Tibial artery (tissue), 4 donors: ENCODE measurements around the gene LYAR.

Experiments used
- DNase-seq, 2 donors: peaks; one replicate each; pipeline ENCODE4 v3.0.0-alpha.2; 2019
- H3K27ac ChIP-seq, 2 donors: fragments of 200-600 bp; sonication (generic) in 1 of 2; 1 replicate in 1 of 2; 2 replicates in 1 of 2; pipeline ENCODE4 v1.5.1; 2018 to 2019; ENCODE audit warnings: mild to moderate bottlenecking in 1 of 2
- H3K27me3 ChIP-seq, 2 donors: fragments of 200-600 bp; sonication (generic) in 1 of 2; one replicate each; pipeline versions ENCODE4 v1.5.1 to v1.6.0; 2016 to 2019
- H3K36me3 ChIP-seq, 3 donors: fragments of 200-600 bp; sonication (generic) in 2 of 3; one replicate each; pipeline ENCODE4 v1.5.1; 2016 to 2019; ENCODE audit warnings: mild to moderate bottlenecking in 2 of 3
- H3K4me1 ChIP-seq, 4 donors: fragments of 200-600 bp; sonication (generic) in 2 of 4; 1 replicate in 3 of 4; 2 replicates in 1 of 4; pipeline ENCODE4 v1.5.1; 2016 to 2019
- H3K4me3 ChIP-seq, 2 donors: fragments of 200-600 bp; sonication (generic) in 1 of 2; 1 replicate in 1 of 2; 2 replicates in 1 of 2; pipeline ENCODE4 v1.5.1; 2018 to 2019; ENCODE audit warnings: mild to moderate bottlenecking in 2 of 2
- H3K9me3 ChIP-seq, 3 donors: fragments of 200-600 bp; sonication (generic) in 1 of 3; one replicate each; pipeline ENCODE4 v1.5.1; 2016 to 2019
- intact Hi-C: fragments of 100-400 bp; cut with DNase I; formaldehyde crosslinking; loops from one replicate; pipeline ENCODE4 v1.15.0; 2023; ENCODE audit warnings: low total_unique reads
- TF ChIP-seq, protein P1 (sequence below), 2 experiments: fragments of 200-600 bp in 1 of 2; fragments of 450-650 bp in 1 of 2; IDR thresholded peaks; one replicate each; pipeline ENCODE4 v1.5.1; 2017 to 2019; ENCODE audit warnings: antibody characterized with exemption in 2 of 2, mild to moderate bottlenecking in 1 of 2, moderate library complexity in 1 of 2

Gene LYAR

DNA sequence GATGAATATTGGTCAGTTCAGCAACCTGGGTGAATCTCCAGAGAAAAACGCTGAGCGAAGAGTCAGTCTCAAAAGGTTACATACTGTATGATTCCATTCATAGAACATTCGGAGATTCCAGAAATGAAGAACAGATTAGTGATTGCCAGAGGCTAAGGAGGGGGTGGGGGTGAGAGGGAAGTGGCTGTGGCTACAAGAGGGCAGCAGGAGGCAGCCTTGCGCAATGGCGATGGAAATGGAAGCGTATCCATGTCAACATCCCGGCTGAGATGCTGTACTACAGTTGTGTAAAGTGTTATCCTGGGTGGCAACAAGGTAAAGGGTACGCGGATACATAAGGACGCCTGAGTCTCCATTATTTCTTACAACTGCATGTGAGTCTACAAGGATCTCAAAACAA is 18.0 kb downstream of the LYAR start:
- Histone ChIP-seq H3K27ac (no peak overlapping the region), H3K4me1 (no peaks in the 10 kb centered on the region), H3K36me3 (peaks cover 33 to 93% (median 62%) of the 10 kb centered on the region in 3 donors), H3K27me3 (no peaks in the 10 kb centered on the region), H3K4me3 (no peak overlapping the region), H3K9me3 (no peaks in the 10 kb centered on the region)
- TF ChIP-seq, protein P1, sequence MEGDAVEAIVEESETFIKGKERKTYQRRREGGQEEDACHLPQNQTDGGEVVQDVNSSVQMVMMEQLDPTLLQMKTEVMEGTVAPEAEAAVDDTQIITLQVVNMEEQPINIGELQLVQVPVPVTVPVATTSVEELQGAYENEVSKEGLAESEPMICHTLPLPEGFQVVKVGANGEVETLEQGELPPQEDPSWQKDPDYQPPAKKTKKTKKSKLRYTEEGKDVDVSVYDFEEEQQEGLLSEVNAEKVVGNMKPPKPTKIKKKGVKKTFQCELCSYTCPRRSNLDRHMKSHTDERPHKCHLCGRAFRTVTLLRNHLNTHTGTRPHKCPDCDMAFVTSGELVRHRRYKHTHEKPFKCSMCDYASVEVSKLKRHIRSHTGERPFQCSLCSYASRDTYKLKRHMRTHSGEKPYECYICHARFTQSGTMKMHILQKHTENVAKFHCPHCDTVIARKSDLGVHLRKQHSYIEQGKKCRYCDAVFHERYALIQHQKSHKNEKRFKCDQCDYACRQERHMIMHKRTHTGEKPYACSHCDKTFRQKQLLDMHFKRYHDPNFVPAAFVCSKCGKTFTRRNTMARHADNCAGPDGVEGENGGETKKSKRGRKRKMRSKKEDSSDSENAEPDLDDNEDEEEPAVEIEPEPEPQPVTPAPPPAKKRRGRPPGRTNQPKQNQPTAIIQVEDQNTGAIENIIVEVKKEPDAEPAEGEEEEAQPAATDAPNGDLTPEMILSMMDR (IDR thresholded peaks at IDR 0.05): no peak
- DNase-seq: no peak
- intact Hi-C loops: no loop called here

GRCh38 chr4:4270529-4270928 is 19.4 kb downstream of the LYAR start:
- no peaks in the 10 kb centered on the region for H3K9me3 ChIP-seq
- TF ChIP-seq, protein P1 (IDR thresholded peaks at IDR 0.05): no peak
- DNase-seq: no peak
- no peaks in the 10 kb centered on the region for H3K4me1 ChIP-seq
- H3K36me3 ChIP-seq: peaks cover 27 to 84% (median 55%) of the 10 kb centered on the region in 3 donors
- H3K27me3 ChIP-seq: no peaks in the 10 kb centered on the region
- H3K27ac ChIP-seq: no peak overlapping the region
- intact Hi-C loops: no loop called here
- no peak overlapping the region for H3K4me3 ChIP-seq

- no peaks in the 10 kb centered on the region for H3K4me1 ChIP-seq
- H3K9me3 ChIP-seq: no peaks in the 10 kb centered on the region
- intact Hi-C loops: no loop called here
- no peak overlapping the region for H3K27ac ChIP-seq
- no peaks in the 10 kb centered on the region for H3K27me3 ChIP-seq
- H3K4me3 ChIP-seq: no peak overlapping the region
- no peak for DNase-seq
- H3K36me3 ChIP-seq: peaks cover 21 to 77% (median 49%) of the 10 kb centered on the region in 3 donors
- TF ChIP-seq, protein P1 (IDR thresholded peaks at IDR 0.05): no peak
Measured at GRCh38 chr4:4269856-4270255, 20.1 kb downstream of the LYAR start.

- Histone ChIP-seq H3K9me3 (no peaks in the 10 kb centered on the region), H3K27ac (no peak overlapping the region), H3K27me3 (no peaks in the 10 kb centered on the region), H3K36me3 (peaks cover 15 to 72% (median 44%) of the 10 kb centered on the region in 3 donors), H3K4me1 (no peaks in the 10 kb centered on the region), H3K4me3 (no peak overlapping the region)
- DNase-seq: no peak
- intact Hi-C loops: no loop called here
- TF ChIP-seq, protein P1 (IDR thresholded peaks at IDR 0.05): no peak
Measured at GRCh38 chr4:4269331-4269731, 20.6 kb downstream of the LYAR start.

- TF ChIP-seq, protein P1 (IDR thresholded peaks at IDR 0.05): no peak
Measured at GRCh38 chr4:4268776-4269175, 21.2 kb downstream of the LYAR start.

DNA sequence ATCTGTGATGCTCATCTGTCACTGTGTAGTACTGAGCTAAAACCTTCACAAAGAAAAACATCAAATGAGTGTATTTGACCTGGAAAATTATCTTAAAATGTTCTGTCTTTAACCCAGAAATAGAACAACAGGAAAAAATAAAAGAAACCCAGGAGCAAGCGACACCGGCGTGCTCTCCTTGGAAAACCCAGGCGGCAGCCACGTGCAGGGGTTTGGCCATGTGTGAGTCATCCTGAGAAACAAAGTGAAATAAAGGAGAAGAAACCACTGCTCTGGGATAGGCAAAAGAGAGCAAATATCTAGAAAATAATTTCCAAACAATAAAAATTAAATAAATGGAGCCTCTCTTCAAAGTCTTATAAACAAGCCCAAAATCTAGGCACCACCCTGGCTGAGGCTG is 22.0 kb downstream of the LYAR start:
- intact Hi-C loops: no loop called here
- TF ChIP-seq, protein P1 (IDR thresholded peaks at IDR 0.05): no peak
- Histone ChIP-seq H3K36me3 (peaks cover 2 to 58% (median 30%) of the 10 kb centered on the region in 3 donors), H3K27me3 (no peaks in the 10 kb centered on the region), H3K4me1 (no peaks in the 10 kb centered on the region), H3K4me3 (no peak overlapping the region), H3K9me3 (no peaks in the 10 kb centered on the region), H3K27ac (no peak overlapping the region)
- no peak for DNase-seq

More at GRCh38 chr4:4268776-4269175, 21.2 kb downstream of the LYAR start:
- Histone ChIP-seq H3K27ac (no peak overlapping the region), H3K36me3 (peaks cover 10 to 66% (median 38%) of the 10 kb centered on the region in 3 donors), H3K9me3 (no peaks in the 10 kb centered on the region), H3K4me1 (no peaks in the 10 kb centered on the region), H3K4me3 (no peak overlapping the region), H3K27me3 (no peaks in the 10 kb centered on the region)
- DNase-seq: no peak
- intact Hi-C loops: no loop called here
